HPDE6-E6E7 (cell line): ENCODE measurements around the gene TRMT5.
A peak's percentile ranks its signal among the peaks of the same experiment; 100 is the strongest.

Experiments
- DNase-seq: peaks from one replicate; pipeline ENCODE4 v3.0.0; 2011; ENCODE audit warnings: missing footprints; ENCODE audit errors: extremely low spot score

TRMT5 gene

DNA sequence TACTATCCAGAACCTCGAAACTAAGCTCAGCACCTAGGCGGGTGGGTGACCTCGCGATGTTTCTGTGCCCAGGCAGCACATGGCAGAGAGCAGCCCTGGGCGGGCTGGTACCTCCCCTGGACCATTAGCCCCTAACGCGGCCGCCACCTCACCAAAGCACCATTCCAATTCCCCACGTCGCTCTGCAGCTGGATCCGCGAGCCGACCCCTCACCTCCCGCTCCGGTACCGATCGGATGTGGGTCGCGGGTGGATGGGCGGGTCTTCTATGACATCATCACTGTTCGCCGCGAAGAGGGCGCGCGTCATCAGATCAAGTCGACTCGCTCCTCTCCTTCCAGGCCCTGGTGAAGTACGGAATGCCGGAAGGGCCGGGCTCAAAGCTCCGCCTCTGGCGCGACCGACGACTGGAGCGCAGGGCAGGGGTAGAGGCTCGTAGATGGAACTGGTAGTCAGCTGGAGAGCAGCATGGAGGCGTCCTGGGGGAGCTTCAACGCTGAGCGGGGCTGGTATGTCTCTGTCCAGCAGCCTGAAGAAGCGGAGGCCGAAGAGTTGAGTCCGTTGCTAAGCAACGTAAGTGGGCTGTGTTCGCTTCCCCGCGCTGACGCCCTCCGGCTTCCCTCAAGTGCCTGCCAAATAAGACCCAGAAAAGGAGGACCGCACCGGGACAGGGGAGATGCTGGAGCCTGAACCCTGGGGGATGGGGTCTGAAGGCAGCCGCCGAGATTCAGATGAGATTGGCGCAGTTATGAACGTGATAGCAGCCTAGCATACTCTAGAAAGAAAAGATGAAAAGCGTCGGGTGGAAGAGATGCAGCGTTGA, at the start of gene TRMT5, which contains the start of gene SLC38A6:
Gene TRMT5 (minus strand): TSS at position 269 of the 822 bp plus-strand sequence. CDS start 106 bp downstream, at position 163.
Gene SLC38A6 (plus strand): TSS at position 435 of the 822 bp plus-strand sequence. CDS start 33 bp downstream, at position 468.
- peak; percentile 95 for DNase-seq

GRCh38 chr14:61026526-61026925, 45.6 kb upstream of the TRMT5 start:
- DNase-seq = no peak

GRCh38 chr14:61025251-61026223, 44.7 kb upstream of the TRMT5 start:
- peak; percentile 9 for DNase-seq

DNA sequence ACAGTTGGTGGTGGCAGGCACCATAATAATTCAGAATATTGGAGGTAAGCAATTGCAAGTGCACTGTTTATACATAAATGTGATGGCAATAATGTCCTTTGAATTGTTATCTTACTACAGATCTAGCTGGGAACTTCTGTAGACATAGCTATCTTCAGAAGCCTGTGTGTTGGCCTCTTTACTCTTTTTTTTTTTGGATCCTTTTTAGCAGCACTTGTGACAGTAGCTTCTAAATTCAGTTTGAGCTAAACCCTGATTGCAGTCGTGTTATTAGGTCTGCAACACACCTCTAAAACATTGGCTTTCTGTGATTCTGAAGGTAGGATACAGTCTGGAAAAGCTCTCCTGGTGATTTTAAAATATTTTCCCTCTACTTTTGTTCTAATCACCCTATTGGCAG, 38.7 kb upstream of the TRMT5 start:
- DNase-seq = no peak

DNA sequence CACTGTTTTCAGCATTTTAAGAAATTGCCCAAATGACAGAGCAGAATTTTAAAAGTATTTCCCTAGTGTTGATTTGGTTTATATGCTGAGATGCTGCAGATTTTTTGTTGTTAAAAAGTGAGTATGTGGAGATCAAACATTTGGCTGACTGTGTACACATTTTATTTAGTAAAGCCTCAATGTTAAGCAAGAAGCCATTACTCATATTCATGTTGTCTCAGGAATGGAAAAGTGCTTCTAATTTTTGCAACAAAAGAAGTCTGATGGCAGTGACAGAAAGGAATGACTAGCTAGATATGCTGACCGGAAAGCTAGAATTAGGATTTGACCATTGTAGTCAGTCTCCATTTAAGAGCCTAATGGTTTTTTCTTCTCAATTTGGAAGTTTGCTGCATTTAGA, 22.7 kb upstream of the TRMT5 start:
- DNase-seq = no peak

GRCh38 chr14:60999536-60999935, 18.7 kb upstream of the TRMT5 start:
- DNase-seq = no peak

GRCh38 chr14:60998617-60999016, 17.7 kb upstream of the TRMT5 start:
- no peak for DNase-seq

DNA sequence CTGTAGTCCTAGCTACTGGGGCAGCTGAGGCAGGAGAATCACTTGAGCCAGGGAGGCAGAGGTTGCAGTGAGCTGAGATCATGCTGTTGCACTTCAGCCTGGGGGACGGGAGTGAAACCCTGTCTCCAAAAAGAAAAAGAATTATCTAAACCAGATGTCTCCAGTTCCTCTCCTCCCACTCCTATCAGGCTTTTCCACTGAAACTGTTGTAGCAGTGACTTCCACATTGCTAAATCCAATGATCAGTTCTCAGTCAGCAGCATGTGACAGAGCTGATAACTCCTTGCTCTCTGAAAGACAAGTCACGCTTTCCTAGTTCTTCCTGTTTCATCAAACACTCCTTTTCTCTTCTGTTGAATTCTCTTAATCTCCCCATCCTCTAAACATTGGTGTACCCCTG, 8.7 kb upstream of the TRMT5 start:
- no peak for DNase-seq

DNA sequence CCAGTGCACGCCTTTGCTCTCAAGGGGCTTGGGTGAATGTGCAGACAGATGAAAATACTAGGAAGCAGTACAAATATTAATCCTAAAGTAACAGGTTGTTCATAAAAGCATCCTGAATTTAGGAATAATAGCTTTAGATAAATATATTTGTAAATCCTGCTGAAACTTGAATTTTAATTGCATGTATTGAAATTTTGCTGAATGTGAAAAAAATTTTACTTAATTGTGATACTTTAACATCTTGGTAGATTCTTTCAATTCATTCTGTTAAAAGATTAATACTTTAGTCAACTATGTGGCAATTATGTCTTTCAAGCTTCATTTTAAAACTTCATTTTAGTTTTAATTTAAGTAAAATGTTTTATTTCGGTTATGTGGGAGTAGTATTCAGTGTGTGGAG, 5.6 kb upstream of the TRMT5 start:
- no peak for DNase-seq

GRCh38 chr14:60984196-60984595, 3.3 kb upstream of the TRMT5 start:
- no peak for DNase-seq

GRCh38 chr14:60981633-60982455, 965 bp upstream of the TRMT5 start:
- peak; percentile 35 for DNase-seq

GRCh38 chr14:60977847-60978246, 3.0 kb downstream of the TRMT5 start:
- no peak for DNase-seq

DNA sequence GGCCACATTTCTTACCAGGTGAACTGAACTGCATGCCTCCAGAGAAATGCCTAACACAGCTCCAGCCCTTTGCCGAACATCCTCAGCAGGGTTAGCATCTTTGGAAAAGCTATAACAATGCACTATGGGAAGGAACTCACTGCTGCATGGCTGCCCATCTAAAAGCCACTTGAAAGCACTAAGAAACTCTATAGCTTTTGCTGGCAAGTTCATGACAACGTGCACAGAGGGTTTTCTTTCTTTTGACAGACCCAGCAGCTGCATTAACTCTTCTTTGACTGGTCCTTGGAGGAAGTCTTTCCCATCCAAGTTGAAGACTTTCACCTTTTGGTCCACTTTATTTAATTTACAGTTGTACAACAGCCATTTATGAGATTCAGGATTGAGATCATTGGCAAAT, 5.3 kb downstream of the TRMT5 start:
- no peak for DNase-seq

DNA sequence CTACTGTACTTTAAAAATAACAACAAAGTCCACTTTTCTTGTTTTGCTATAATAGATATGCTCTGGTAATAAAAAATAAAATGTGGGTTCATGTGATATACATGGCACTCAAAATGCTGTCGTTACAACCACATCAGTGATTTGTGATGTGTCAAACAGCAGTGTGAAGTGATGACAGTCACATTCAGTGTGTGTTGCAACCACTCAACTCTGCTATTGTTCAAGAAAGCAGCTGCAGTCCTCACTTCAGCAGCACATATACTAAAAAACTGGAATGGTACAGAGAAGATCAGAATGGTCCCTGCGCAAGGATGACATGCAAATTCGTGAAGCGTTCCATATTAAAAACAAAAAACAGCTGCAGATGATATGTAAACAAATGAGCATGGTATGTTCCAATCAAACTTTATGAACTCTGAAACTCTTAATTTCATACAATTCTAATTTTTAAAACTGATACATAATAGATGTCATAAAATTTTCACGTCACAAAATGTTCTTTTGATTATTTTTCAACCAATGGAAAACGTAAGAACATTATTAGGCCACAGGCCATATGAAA, 6.7 kb downstream of the TRMT5 start:
- no peak for DNase-seq

DNA sequence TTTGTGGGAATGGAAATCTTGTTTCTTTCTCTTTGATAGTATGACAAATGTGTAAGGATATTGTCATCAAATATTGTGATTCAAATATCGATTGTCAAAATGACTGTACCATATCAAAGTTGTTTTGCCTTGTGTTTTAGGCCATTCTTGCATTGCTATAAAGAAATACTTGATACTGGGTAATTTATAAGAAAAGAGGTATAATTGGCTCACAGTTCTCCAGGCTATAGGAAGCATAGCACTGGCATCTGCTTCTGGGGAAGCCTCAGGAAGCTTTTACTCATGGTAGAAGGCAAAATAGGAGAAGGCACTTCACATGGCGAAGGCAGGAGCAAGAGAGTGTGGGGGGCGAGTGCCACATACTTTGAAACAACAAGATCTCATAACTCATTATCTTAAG, 7.8 kb downstream of the TRMT5 start:
- no peak for DNase-seq

DNA sequence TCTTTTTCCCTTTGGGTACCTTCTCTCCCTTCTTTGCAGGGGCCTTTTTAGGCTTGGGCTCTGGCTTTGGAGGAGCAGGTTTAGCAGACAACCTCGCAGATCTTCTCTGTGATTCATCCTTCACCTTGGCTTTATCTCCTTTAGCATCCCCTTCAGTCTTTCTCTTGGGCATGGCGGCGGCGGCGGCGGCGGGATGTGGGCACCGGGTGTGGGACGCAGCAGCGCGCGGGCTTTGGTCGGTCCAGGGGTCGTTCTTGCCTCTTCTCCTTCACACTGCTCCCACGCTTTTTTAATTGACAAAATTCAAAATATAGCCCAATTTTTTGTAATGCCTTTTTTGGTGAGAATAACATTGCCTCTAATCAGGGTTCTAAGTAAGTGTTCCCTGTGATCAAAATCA, 8.6 kb downstream of the TRMT5 start:
- no peak for DNase-seq

DNA sequence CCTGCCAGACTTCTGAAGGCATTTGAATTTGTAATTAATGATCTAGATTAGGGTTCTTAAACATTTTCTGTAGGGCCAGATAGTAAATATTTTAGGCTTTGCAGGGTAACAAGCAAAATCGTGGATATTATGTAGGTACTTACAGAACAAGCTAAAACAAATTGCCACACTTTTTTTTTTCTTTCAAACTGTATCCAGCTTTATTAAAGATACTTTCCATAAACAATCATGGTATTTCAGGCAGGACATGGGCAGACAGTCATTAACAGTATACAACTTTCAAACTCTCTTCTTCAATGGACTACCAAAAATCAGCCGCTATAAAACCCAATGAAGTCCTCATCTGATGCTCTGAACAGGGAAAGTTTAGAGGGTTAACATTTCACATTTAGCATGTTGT, 9.6 kb downstream of the TRMT5 start:
- DNase-seq = no peak

GRCh38 chr14:60970146-60970545, 10.7 kb downstream of the TRMT5 start:
- no peak for DNase-seq

GRCh38 chr14:60968671-60969070, 12.2 kb downstream of the TRMT5 start:
- DNase-seq = no peak

- no peak for DNase-seq
Measured at GRCh38 chr14:60968099-60968498, 12.8 kb downstream of the TRMT5 start.

DNA sequence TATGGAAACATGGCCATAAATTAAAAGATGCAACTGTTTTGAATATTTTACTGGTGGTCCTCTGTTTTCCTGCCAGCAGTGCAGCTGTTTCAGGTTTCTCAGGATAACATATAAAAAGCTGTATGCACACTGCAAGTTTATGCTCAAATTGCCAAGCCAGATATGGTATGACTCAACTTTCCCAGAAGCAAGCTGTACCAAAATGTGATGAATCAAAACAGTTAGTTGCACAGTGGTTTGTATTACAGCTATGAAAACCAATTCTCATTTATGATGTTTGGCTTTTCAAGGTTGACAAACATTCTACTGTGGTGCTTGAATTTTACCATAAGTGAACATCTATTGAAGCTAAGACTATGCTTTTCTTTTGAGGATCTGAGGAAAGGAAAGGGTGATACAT, 15.5 kb downstream of the TRMT5 start:
- no peak for DNase-seq
